Measurements from ENCODE around the gene DTX2. TPM values are rescaled to one million over a fixed set of nuclear protein-coding genes. Genes with fewer than 3 reads are reported as not detected.
"Not testable (repeated sequence)": the region's sequence is repeated elsewhere in the genome, so short reads cannot be mapped to it uniquely, and the experiment has no call there.

Gene DTX2
- total RNA-seq, 2 experiments from 2014 or later: 31.2 to 43.8 TPM

DNA sequence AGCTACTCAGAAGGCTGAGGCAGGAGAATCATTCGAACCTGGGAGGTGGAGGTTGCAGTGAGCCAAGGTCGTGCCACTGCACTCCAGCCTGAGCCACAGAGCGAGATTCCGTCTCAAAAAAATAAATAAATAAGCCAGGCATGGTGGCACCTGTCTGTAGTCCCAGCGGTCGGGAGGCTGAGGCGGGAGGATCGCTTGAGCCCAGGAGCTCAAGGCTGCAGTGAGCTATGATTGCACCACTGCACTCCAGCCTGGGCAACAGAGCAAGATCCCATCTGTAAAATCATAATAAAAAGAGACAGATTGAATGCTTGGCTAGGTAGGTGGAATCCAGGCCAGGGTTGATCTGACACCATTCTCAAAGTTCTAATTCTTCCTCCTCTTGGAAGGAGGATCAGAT is 45.1 kb downstream of the DTX2 start:
- H3K36me3 Mint-ChIP-seq; ATAC-seq; H3K27me3 Mint-ChIP-seq; H3K9me3 Mint-ChIP-seq (ENCODE audit: low read depth); H3K4me1 Mint-ChIP-seq; H3K4me3 Mint-ChIP-seq; H3K27ac Mint-ChIP-seq; DNase-seq: not testable (repeated sequence)
- CTCF ChIA-PET: interaction anchor here (0.6 kb wide), 1 partner anchor 92 kb away, joined by 3 read pairs; no protein-coding TSS in a partner anchor

DNA sequence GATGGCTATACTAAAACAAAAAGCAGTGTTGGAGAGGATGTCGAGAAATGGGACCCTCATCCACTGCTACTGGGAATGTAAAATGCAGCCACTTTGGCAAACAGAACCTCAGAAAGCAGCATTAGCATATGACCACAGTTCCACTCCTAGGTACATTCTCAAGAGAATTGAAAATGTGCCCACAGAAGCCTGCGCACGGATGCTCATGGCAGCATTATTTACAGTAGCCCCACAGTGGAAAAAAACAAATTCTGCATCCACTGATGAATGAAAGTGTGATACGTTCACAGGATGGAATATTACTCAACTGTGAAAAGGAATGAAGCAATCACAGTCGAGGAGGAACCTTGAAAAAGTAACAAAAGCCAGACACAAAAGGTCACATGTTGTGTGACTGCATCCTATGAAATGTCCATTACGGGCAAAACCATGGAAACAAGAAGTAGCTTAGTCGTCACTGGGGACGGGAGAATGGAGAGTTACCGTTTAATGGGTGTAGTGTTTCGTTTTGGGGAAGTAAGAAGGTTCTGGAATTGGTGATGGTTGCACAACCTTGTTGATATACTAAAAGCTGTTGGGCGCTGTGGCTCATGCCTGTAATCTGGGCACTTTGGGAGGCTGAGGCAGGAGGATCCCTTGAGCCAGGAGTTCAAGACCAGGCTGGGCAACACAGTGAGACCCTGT is 46.4 kb downstream of the DTX2 start:
- DNase-seq (no peak), ATAC-seq (no peak)
- Mint-ChIP-seq H3K4me1 (peaks cover 4% of the 10 kb centered on the region), H3K27ac (no peak overlapping the region), H3K9me3 (ENCODE audit: low read depth) (no peaks in the 10 kb centered on the region), H3K27me3 (no peaks in the 10 kb centered on the region), H3K4me3 (no peak overlapping the region), H3K36me3 (no peaks in the 10 kb centered on the region)
- CTCF ChIA-PET: no interaction called here

DNA sequence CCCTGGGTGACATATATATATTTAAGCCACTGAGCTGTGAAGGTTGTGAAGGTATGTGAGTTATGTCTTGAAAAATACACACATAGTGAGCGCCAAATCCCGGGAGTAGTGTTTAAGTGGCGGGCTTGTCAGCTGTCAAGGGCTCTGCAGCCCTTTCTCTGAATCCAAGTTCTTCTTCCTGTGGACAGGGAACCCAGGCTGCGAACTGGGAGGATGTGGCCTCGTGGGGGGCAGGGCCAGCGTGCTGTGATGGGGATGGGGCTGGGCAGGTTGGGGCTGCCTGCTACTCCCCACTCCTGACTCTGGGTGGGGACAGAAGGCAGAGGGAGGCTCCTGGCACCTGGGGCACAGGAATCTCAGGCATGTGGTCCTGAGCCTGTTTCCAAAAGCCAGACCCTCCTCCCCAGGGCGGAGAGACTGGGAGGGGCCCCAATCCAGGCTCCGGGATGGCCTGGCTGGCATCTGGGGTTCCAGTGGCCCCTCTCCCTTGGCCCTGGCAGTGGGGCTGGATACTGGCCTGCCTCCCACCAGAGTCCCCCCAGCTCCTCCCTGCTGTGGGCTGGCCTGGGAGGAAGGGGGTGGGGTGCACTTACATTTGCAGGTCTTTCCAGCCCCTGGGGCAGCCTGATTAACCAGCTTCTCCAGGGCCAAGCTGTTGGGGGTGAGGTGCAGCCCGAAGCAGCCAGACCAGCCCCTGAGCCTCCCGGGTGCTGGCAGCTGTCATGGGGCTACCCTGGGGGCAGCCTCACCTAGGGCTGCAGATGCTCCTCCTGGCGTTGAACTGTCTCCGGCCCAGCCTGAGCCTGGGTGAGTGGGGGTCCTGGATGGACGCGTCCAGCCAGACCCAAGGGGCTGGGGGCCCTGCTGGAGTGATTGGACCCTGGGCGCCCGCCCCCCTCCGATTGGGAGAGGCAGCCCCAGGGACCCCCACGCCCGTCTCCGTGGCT is 48.7 kb downstream of the DTX2 start, which contains the start of gene UPK3B:
Gene UPK3B (plus strand): TSS at position 622 of the 947 bp plus-strand sequence. CDS start 101 bp downstream, at position 723.
- H3K4me3 Mint-ChIP-seq: no peak within 1 kb of the TSS
- CTCF ChIA-PET: no interaction called here
- no peak within 1 kb of the TSS for H3K27ac Mint-ChIP-seq
- DNase-seq (no peak), ATAC-seq (peak; percentile 40)
- H3K36me3 Mint-ChIP-seq: no peaks in the 10 kb centered on the region
- H3K9me3 Mint-ChIP-seq (ENCODE audit: low read depth): no peaks in the 10 kb centered on the region
- H3K27me3 Mint-ChIP-seq: no peaks in the 10 kb centered on the region
- peaks cover 4% of the 10 kb centered on the region for H3K4me1 Mint-ChIP-seq

DNA sequence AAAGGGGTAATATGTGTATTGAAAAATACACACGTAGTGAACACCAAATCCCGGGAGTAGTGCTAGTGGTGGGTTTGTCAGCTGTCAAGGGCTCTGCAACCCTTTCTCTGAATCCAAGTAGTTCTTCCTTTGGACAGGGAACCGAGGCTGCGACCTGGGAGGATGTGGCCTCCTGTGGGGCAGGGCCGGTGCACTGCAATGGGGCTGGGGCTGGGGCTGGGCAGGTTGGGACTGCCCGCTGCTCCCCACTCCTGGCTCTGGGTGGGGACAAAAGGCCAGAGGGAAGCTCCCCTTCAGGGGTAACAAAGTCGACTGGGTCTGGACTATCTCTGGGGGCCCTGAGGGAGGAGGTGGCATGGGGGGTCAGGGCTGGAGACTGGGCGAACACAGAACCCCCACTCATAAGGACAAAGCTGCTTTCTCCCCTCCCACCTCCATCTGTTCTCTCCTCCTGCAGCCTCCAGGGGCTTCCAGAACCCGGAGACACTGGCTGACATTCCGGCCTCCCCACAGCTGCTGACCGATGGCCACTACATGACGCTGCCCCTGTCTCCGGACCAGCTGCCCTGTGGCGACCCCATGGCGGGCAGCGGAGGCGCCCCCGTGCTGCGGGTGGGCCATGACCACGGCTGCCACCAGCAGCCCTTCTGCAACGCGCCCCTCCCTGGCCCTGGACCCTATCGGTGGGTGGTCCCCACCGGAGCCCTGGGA is 49.8 kb downstream of the DTX2 start:
- H3K4me3 Mint-ChIP-seq; DNase-seq; H3K4me1 Mint-ChIP-seq; ATAC-seq; H3K27ac Mint-ChIP-seq; H3K36me3 Mint-ChIP-seq; CTCF ChIA-PET; H3K9me3 Mint-ChIP-seq (ENCODE audit: low read depth); H3K27me3 Mint-ChIP-seq: not testable (repeated sequence)

DNA sequence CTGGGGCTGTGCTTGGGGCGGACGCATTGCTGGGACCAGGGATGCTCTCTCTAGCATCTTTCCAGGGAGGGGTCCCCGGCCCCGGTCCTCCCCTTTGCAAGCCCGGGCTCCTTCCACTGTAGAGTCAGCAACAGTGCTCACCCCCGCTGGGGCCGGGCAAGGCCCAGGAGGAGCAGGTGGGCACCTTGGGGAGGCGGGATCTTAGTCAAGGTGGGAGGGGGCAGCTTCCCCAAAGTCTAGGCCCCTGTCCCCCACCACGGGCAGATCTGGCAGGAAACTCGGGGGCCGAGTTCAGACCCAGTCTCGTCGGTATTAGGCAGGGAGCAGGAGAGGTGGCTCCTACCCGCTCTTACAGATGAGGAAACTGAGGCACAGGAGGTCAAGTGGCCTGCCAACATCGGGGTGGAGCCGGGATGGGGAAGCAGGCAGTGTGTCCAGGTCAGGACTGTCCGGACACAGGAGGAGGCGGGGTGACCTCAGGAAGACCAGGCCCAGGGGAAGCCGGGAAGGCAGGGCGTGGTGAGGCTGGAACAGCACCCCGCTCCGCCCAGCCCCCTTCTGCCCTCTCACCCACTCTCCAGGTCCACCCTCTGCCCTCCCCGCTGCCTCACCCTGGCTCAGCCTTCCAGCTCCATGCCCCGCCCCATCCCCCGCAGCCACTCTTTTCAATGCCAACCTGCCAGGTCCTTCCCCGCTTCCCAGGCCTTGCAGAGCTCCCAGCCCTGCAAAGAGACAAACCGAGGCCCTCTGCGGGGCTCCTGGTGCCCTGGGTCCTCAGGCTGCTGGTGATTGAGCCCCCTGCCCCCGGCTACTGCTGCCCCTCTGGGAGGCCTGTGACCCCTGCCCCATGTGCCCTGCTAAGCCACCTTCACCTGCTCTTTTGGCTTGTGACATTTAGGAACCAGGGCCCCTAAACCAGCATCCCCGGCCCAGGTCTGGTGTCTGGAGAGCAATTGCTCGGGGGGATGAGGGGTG is 50.7 kb downstream of the DTX2 start:
- H3K4me1 Mint-ChIP-seq; CTCF ChIA-PET; H3K27me3 Mint-ChIP-seq; H3K27ac Mint-ChIP-seq; H3K36me3 Mint-ChIP-seq; H3K4me3 Mint-ChIP-seq; DNase-seq; H3K9me3 Mint-ChIP-seq (ENCODE audit: low read depth): not testable (repeated sequence)
- ATAC-seq: peak; percentile 13

DNA sequence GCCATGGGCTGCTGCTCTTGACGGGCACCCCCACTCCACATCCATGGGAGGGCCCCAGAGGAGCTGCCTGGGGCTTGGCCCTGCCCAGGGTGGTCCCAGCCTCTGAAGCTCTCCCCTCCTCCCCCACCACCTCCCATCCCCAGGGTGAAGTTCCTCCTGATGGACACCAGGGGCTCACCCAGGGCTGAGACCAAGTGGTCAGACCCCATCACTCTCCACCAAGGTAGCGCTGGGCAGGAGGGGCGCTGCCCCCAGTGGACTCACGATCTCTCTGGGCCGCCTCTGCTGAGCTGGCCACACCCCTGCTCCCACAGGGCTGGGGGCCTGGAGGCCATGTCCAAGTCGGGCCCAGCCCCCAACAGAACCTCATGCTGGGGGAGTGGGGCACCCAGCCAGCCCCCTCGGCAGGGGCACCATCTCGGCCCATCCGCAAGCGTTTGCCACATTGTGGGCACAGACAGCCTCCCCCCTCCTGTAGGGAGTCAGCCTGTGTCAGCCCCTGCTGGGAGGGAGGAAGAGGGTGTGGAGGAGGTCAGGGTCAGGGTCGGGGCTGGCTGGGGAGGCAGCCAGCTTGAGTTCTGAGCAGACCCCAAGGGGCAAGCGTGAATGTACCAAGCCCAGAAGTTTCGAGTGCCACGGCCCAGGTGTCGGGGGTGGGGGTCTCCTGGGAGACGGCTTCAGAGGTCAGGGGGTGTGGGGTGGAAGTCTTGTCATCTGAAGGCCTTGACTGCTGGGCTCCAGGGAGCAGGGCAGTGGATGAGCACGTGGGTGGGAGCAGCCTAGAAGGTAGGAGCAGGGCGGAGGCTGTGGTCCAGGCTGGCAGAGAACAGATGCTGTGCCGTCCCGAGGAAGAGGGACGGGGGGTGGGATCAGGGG is 51.7 kb downstream of the DTX2 start:
- no peaks in the 10 kb centered on the region for H3K36me3 Mint-ChIP-seq
- ATAC-seq: peak; percentile 30
- H3K9me3 Mint-ChIP-seq (ENCODE audit: low read depth): no peaks in the 10 kb centered on the region
- no peak overlapping the region for H3K27ac Mint-ChIP-seq
- no peak for DNase-seq
- H3K27me3 Mint-ChIP-seq: no peaks in the 10 kb centered on the region
- no peak overlapping the region for H3K4me3 Mint-ChIP-seq
- CTCF ChIA-PET: no interaction called here
- peaks cover 4% of the 10 kb centered on the region for H3K4me1 Mint-ChIP-seq

DNA sequence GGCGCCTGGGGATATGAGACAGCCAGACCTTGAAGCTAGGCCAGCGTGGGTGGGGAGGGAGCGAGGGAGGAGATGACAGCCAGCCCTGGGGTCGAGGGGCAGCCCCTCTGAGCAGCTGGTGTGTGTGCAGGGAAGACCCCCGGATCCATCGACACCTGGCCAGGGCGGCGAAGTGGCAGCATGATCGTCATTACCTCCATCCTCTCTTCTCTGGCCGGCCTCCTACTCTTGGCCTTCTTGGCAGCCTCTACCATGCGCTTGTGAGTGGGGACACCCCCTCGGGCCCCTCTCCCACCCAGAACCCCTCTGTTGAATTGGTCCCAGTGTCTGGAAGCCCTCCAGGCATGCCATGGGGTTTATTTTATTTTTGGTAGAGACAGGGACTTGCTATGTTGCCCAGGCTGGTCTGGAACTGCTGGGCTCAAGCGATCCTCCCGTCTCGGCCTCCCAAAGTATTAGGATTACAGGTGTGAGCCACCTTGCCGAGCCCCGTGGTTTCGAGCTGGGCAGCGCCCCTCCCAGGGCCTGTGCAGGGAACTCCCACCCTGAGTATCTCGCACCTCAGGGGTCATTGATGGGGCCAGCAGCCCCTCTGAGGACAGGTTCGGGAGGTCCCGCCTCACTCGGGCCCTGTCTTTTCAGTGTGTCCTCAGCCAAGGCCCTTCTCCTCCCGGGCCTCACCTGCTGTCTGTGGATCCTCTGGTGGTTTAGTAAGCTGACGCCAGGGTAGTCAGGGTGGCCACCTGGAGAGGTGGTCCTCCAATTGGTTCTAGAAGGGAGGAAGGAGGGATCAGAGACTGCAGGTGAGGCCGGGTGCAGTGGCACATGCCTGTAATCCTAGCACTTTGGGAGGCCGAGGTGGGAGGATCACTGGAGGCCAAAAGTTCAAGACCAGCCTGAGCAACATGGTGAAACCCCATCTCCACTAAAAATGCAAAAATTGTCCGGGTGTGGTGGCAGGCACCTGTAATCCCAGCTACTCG is 52.6 kb downstream of the DTX2 start:
- DNase-seq (no peak), ATAC-seq (no peak)
- CTCF ChIA-PET: no interaction called here
- Mint-ChIP-seq H3K9me3 (ENCODE audit: low read depth) (no peaks in the 10 kb centered on the region), H3K4me1 (peaks cover 4% of the 10 kb centered on the region), H3K4me3 (no peak overlapping the region), H3K27ac (no peak overlapping the region), H3K36me3 (no peaks in the 10 kb centered on the region), H3K27me3 (no peaks in the 10 kb centered on the region)

DNA sequence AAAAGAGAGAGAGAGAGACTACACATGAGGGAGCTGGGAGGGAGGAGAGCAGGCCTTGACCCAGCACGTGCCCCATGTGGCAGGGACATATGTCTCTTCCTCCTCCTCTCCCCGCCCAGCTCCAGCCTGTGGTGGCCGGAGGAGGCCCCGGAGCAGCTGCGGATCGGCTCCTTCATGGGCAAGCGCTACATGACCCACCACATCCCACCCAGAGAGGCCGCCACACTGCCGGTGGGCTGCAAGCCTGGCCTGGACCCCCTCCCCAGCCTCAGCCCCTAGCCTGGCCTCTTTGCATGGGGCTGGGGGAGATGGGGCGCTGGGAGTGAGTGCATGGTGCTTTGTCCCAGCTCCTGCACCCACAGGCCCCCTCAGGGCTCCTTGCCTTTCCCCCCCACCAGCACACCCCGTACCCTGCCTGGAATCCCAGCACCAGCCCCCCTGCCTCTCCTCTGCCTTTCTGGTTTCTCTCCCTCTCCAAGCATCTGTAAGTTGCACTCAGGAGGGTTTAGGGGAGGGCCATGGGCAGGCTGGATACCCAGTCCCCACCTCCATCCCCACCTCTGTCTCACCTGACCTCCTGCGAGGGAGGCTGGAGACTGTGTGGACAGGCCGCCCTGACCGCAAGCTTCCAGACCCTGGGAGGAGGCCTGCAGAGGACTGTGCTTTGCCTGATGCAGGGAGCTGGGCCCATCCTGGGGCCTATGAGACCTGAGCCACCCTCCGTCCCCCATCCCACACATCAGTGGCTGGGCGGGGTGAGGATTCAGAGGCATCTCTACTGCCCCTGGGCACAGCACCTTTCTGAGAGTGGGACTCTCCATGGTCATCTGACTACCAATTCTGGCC is 53.6 kb downstream of the DTX2 start:
- H3K9me3 Mint-ChIP-seq (ENCODE audit: low read depth): no peaks in the 10 kb centered on the region
- CTCF ChIA-PET: no interaction called here
- no peak overlapping the region for H3K27ac Mint-ChIP-seq
- no peak for ATAC-seq
- no peaks in the 10 kb centered on the region for H3K4me1 Mint-ChIP-seq
- no peaks in the 10 kb centered on the region for H3K36me3 Mint-ChIP-seq
- DNase-seq: no peak
- no peak overlapping the region for H3K4me3 Mint-ChIP-seq
- H3K27me3 Mint-ChIP-seq: no peaks in the 10 kb centered on the region

DNA sequence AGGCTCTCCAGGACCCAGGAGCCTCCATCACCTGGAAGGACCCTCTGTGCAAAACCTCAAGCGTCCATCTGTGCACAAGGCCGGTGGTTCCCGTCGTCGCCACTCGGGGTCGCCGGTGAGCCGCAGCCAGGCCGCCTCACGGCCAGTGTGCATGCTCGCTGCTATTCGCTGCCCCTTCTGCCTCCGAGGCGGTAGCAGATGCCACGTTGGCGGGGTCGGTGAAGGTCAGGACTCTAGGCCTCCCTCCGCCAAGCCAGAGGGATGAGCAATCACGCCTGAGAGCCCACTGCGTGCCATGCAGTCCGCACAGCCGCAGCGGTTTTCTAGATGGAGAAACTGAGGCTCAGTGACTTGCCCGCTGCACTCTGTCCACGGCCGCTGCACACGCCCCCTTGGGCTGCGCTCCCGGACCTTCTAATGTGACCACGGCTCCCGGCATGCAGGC is 54.5 kb downstream of the DTX2 start:
- CTCF ChIA-PET: no interaction called here
- H3K27me3 Mint-ChIP-seq: no peaks in the 10 kb centered on the region
- H3K27ac Mint-ChIP-seq: no peak overlapping the region
- H3K4me1 Mint-ChIP-seq: no peaks in the 10 kb centered on the region
- peak; percentile 58 for DNase-seq
- no peak overlapping the region for H3K4me3 Mint-ChIP-seq
- ATAC-seq: peak; percentile 76
- H3K9me3 Mint-ChIP-seq (ENCODE audit: low read depth): no peaks in the 10 kb centered on the region
- H3K36me3 Mint-ChIP-seq: no peaks in the 10 kb centered on the region

DNA sequence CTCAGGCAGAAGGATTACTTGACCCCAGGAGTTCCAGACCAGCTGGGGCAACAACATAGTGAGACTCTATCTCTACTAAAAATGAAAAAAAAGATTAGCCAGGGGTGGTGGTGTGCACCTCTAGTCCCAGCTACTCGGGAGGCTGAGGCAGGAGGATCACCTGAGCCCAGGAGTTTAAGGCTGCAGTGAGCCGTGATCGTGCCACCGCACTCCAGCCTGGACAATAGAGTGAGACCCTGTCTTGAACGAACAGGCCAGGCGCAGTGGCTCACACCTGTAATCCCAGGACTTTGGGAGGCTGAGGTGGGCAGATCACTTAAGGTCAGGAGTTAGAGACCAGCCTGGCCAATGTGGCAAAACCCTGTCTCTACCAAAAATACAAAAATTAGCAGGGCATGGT is 55.4 kb downstream of the DTX2 start:
- H3K27me3 Mint-ChIP-seq; H3K36me3 Mint-ChIP-seq; H3K4me1 Mint-ChIP-seq; H3K27ac Mint-ChIP-seq; H3K9me3 Mint-ChIP-seq (ENCODE audit: low read depth); DNase-seq; ATAC-seq; H3K4me3 Mint-ChIP-seq; CTCF ChIA-PET: not testable (repeated sequence)

All from activated CD8-positive, alpha-beta memory T cell treated with anti-CD3 and anti-CD28 coated beads, Interleukin-2, amount 10 ng/mL, durations not matched to agents 7 days and 5 days (primary cell).